ENCODE data around the gene CLCN1. TPM values are rescaled to one million over a fixed set of nuclear protein-coding genes. Genes with fewer than 3 reads are reported as not detected.

The CLCN1 gene
- total and polyA plus RNA-seq, 2 donors (not counting 1 experiment from before 2014, with no cell fraction given) = under 0.01 TPM; not detected in 1

DNA sequence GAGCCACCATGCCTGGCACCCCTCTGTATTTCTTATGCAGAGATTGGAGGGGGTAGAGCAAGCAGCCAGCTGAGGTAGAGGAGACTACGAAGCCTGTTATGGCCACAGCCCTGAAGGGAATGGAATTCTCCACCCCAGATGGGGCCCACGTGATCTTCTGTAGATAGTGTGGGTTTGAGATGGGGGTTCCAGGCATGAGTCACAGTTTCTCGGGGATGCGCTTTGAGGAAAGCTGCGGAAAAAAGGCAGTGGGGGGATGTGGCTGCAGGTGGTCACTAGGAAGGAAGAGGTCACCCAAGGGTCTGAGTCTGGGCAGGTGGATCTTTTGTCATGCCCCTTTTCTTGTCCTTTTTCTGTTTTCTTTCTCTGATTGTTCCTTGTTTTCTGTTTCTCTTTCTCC, 35.1 kb downstream of the CLCN1 start:
- Histone ChIP-seq H3K9ac (ENCODE audit: insufficient read depth, low read length) (no peak overlapping the region), H3K9me3 (ENCODE audit: control insufficient read depth, insufficient read depth, low read depth, low read length) (no peaks in the 10 kb centered on the region), H3K4me2 (ENCODE audit: extremely low read depth, insufficient read depth, low read length) (no peak overlapping the region), H3K4me3 (replicated peaks in 1 of 4; ENCODE audit: control extremely low read depth in 1 of 4, insufficient read depth in 1 of 4, low read depth in 3 of 4, low read length in 4 of 4) (no peak overlapping the region), H3K36me3 (ENCODE audit: control insufficient read depth, insufficient read depth, low read length) (no peaks in the 10 kb centered on the region), H2AFZ (ENCODE audit: low read length) (no peak overlapping the region), H3K4me1 (ENCODE audit: control insufficient read depth, extremely low read depth, insufficient read depth, low read length) (no peaks in the 10 kb centered on the region), H4K20me1 (ENCODE audit: control insufficient read depth, extremely low read depth, insufficient read depth, low read length) (no peaks in the 10 kb centered on the region), H3K27me3 (ENCODE audit: control insufficient read depth, insufficient read depth, low read length) (peaks cover 30% of the 10 kb centered on the region), H3K27ac (ENCODE audit: insufficient read depth, low read length) (no peak overlapping the region), H3K79me2 (ENCODE audit: control insufficient read depth, insufficient read depth, low read length) (no peaks in the 10 kb centered on the region)
- peak in 1 of 2 donors; percentile 18 for DNase-seq (ENCODE audit: low read depth in 2 of 2)
- TF ChIP-seq, protein P1, sequence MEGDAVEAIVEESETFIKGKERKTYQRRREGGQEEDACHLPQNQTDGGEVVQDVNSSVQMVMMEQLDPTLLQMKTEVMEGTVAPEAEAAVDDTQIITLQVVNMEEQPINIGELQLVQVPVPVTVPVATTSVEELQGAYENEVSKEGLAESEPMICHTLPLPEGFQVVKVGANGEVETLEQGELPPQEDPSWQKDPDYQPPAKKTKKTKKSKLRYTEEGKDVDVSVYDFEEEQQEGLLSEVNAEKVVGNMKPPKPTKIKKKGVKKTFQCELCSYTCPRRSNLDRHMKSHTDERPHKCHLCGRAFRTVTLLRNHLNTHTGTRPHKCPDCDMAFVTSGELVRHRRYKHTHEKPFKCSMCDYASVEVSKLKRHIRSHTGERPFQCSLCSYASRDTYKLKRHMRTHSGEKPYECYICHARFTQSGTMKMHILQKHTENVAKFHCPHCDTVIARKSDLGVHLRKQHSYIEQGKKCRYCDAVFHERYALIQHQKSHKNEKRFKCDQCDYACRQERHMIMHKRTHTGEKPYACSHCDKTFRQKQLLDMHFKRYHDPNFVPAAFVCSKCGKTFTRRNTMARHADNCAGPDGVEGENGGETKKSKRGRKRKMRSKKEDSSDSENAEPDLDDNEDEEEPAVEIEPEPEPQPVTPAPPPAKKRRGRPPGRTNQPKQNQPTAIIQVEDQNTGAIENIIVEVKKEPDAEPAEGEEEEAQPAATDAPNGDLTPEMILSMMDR (conservative IDR thresholded peaks at IDR 0.05 in 1 of 2, IDR thresholded peaks at IDR 0.05 in 1 of 2; ENCODE audit: low read depth in 1 of 2, low read length in 2 of 2) = no peak
- no peak for TF ChIP-seq EZH2 (IDR thresholded peaks at IDR 0.05; ENCODE audit: low read length, missing control alignments)

DNA sequence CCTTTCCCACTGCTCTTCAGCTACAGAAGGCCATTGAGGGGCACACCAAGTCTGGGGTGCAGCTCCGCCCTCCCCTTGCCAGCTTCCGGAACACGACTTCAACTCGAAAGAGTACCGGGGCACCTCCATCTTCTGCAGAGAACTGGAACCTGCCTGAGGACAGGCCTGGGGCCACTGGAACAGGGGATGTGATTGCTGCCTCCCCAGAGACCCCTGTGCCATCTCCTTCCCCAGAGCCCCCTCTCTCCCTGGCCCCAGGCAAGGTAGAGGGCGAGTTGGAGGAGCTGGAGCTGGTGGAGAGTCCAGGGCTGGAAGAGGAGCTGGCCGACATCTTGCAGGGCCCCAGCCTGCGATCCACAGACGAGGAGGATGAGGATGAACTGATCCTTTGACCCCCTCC, 35.7 kb downstream of the CLCN1 start:
- Histone ChIP-seq H4K20me1 (ENCODE audit: control insufficient read depth, extremely low read depth, insufficient read depth, low read length) (no peaks in the 10 kb centered on the region), H2AFZ (ENCODE audit: low read length) (no peak overlapping the region)
- no peak for TF ChIP-seq EZH2 (IDR thresholded peaks at IDR 0.05; ENCODE audit: low read length, missing control alignments)
- TF ChIP-seq, protein P1 (conservative IDR thresholded peaks at IDR 0.05 in 1 of 2, IDR thresholded peaks at IDR 0.05 in 1 of 2; ENCODE audit: low read depth in 1 of 2, low read length in 2 of 2) = no peak

DNA sequence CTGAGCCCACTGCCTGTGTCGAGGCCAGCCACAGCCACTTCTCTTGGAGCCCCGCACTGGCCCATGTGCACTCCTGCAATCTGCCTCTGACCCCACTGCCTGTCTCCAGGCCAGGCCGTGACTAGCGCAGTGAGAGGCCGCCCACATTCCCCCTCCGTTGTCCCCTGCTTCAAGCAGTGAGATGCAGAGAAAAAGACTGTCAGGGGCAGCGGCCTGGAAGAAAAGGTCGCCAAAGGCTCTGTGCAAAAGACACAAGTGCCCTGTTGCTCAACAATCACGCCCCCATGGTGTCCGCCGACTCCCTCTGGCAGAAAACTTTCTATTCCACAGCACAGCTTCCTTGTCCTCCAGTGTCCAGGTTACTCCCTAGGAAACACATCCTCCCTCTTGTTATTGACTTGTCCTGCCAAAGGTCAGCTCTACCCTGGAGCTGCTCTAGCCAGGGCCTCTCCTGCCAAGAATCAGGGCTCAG, 36.7 kb downstream of the CLCN1 start:
- H3K4me2 ChIP-seq (ENCODE audit: extremely low read depth, insufficient read depth, low read length) = no peak overlapping the region
- TF ChIP-seq EZH2 (IDR thresholded peaks at IDR 0.05; ENCODE audit: low read length, missing control alignments) = no peak
- TF ChIP-seq, protein P1 (conservative IDR thresholded peaks at IDR 0.05 in 1 of 2, IDR thresholded peaks at IDR 0.05 in 1 of 2; ENCODE audit: low read depth in 1 of 2, low read length in 2 of 2) = no peak
- no peaks in the 10 kb centered on the region for H3K36me3 ChIP-seq (ENCODE audit: control insufficient read depth, insufficient read depth, low read length)
- H4K20me1 ChIP-seq (ENCODE audit: control insufficient read depth, extremely low read depth, insufficient read depth, low read length) = no peaks in the 10 kb centered on the region
- no peak overlapping the region for H3K4me3 ChIP-seq (replicated peaks in 1 of 4; ENCODE audit: control extremely low read depth in 1 of 4, insufficient read depth in 1 of 4, low read depth in 3 of 4, low read length in 4 of 4)
- H3K9me3 ChIP-seq (ENCODE audit: control insufficient read depth, insufficient read depth, low read depth, low read length) = no peaks in the 10 kb centered on the region
- no peak overlapping the region for H3K9ac ChIP-seq (ENCODE audit: insufficient read depth, low read length)
- no peak overlapping the region for H2AFZ ChIP-seq (ENCODE audit: low read length)
- H3K79me2 ChIP-seq (ENCODE audit: control insufficient read depth, insufficient read depth, low read length) = no peaks in the 10 kb centered on the region
- H3K27ac ChIP-seq (ENCODE audit: insufficient read depth, low read length) = no peak overlapping the region
- H3K27me3 ChIP-seq (ENCODE audit: control insufficient read depth, insufficient read depth, low read length) = peaks cover 23% of the 10 kb centered on the region
- DNase-seq (ENCODE audit: low read depth in 2 of 2) = no peak
- no peaks in the 10 kb centered on the region for H3K4me1 ChIP-seq (ENCODE audit: control insufficient read depth, extremely low read depth, insufficient read depth, low read length)

More for the DNA sequence above, 35.7 kb downstream of the CLCN1 start:
- Histone ChIP-seq H3K27me3 (ENCODE audit: control insufficient read depth, insufficient read depth, low read length) (peaks cover 30% of the 10 kb centered on the region), H3K36me3 (ENCODE audit: control insufficient read depth, insufficient read depth, low read length) (no peaks in the 10 kb centered on the region), H3K9ac (ENCODE audit: insufficient read depth, low read length) (no peak overlapping the region), H3K79me2 (ENCODE audit: control insufficient read depth, insufficient read depth, low read length) (no peaks in the 10 kb centered on the region), H3K4me3 (replicated peaks in 1 of 4; ENCODE audit: control extremely low read depth in 1 of 4, insufficient read depth in 1 of 4, low read depth in 3 of 4, low read length in 4 of 4) (no peak overlapping the region), H3K4me2 (ENCODE audit: extremely low read depth, insufficient read depth, low read length) (no peak overlapping the region), H3K27ac (ENCODE audit: insufficient read depth, low read length) (no peak overlapping the region), H3K9me3 (ENCODE audit: control insufficient read depth, insufficient read depth, low read depth, low read length) (no peaks in the 10 kb centered on the region), H3K4me1 (ENCODE audit: control insufficient read depth, extremely low read depth, insufficient read depth, low read length) (no peaks in the 10 kb centered on the region)
- no peak for DNase-seq (ENCODE audit: low read depth in 2 of 2)

Data from fibroblast of lung (primary cell).